ENCODE results near the gene SFXN5. TPM values are rescaled to one million over a fixed set of nuclear protein-coding genes. Genes with fewer than 3 reads are reported as not detected.

SFXN5 gene
- total and polyA plus RNA-seq, 2 of the 4 experiments (the other 2 are of a cell fraction), result 8.6 to 17.0 TPM

DNA sequence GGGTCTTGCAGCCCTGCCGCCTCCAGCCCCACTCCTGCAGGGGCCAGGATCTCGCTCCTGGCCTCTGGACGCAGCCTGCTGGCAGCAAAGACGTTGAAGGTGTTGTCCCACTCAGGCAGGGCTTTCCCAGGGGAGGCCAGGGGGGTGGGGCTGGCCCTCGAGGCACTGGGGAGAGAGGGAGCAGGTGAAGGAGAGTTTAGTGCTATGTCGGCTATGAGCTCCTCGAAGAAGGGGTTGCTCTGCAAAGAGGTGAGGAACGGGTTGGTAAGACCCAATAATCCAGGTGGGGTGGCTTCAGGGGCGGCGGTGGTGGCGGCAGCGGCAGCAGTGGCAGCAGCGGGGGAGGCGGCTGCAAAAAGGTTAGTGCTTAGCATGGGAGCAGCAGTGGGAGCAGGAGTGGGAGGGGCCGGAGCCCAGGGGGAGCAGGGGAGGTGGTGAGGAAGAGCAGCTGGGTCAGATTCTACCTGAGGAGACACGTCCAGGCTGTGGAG lies 9.7 kb upstream of the SFXN5 start:
- no peak overlapping the region for H4K8ac ChIP-seq (ENCODE audit: low read depth in 2 of 2, low read length in 2 of 2)
- H3K9me3 ChIP-seq (ENCODE audit: control insufficient read depth, insufficient read depth, low read length), result no peaks in the 10 kb centered on the region
- in situ Hi-C loops (cut with MboI; ENCODE audit: low sequenced_read_pairs) (no loop called here), dilution Hi-C loops (cut with HindIII; ENCODE audit: low sequenced_read_pairs, unreplicated experiment) (no loop called here), intact Hi-C loops (cut with micrococcal nuclease) (no loop called here)
- BruUV-seq (replicated peaks), result no TSS peak
- H3K4me3 ChIP-seq (ENCODE audit: insufficient read depth, low read depth, low read length), result no peak overlapping the region
- WGBS, 2 experiments (ENCODE audit: extremely low coverage in 2 of 2, insufficient read length in 1 of 2), result 81% methylated on average over 11 of the region's 16 CpGs; no CpG with 5 or more reads in 1 of the 2 experiments
- H3K36me3 ChIP-seq (ENCODE audit: control insufficient read depth, insufficient read depth, low read length), result peaks cover 43% of the 10 kb centered on the region
- no peak overlapping the region for H2AK9ac ChIP-seq (replicated peaks; ENCODE audit: low read depth, low read length, poor library complexity)
- no peak overlapping the region for H2BK15ac ChIP-seq (ENCODE audit: low read depth, low read length)
- no peak overlapping the region for H2BK5ac ChIP-seq (ENCODE audit: low read depth, low read length, poor library complexity, severe bottlenecking)
- H2BK120ac ChIP-seq (ENCODE audit: low read depth, low read length), result no peak overlapping the region
- no peak overlapping the region for H3K56ac ChIP-seq (ENCODE audit: extremely low read depth, insufficient read depth, low read length)
- no peak overlapping the region for H2BK20ac ChIP-seq (ENCODE audit: low read depth, low read length)
- H3K23ac ChIP-seq (ENCODE audit: low read depth, low read length), result no peak overlapping the region
- TF ChIP-seq MAZ (IDR thresholded peaks at IDR 0.05; ENCODE audit: borderline replicate concordance, low read depth, low read length), result no peak
- TF ChIP-seq NFE2L2 (IDR thresholded peaks at IDR 0.05; ENCODE audit: low read depth, low read length), result no peak
- no peak for TF ChIP-seq RFX5 (IDR thresholded peaks at IDR 0.05; ENCODE audit: low read depth, low read length)
- TF ChIP-seq, protein P1, sequence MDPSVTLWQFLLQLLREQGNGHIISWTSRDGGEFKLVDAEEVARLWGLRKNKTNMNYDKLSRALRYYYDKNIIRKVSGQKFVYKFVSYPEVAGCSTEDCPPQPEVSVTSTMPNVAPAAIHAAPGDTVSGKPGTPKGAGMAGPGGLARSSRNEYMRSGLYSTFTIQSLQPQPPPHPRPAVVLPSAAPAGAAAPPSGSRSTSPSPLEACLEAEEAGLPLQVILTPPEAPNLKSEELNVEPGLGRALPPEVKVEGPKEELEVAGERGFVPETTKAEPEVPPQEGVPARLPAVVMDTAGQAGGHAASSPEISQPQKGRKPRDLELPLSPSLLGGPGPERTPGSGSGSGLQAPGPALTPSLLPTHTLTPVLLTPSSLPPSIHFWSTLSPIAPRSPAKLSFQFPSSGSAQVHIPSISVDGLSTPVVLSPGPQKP (IDR thresholded peaks at IDR 0.05; ENCODE audit: borderline replicate concordance, low read depth, low read length), result no peak
- TF ChIP-seq SMC3 (IDR thresholded peaks at IDR 0.05; ENCODE audit: low read depth, low read length), result no peak
- TF ChIP-seq, protein P2, sequence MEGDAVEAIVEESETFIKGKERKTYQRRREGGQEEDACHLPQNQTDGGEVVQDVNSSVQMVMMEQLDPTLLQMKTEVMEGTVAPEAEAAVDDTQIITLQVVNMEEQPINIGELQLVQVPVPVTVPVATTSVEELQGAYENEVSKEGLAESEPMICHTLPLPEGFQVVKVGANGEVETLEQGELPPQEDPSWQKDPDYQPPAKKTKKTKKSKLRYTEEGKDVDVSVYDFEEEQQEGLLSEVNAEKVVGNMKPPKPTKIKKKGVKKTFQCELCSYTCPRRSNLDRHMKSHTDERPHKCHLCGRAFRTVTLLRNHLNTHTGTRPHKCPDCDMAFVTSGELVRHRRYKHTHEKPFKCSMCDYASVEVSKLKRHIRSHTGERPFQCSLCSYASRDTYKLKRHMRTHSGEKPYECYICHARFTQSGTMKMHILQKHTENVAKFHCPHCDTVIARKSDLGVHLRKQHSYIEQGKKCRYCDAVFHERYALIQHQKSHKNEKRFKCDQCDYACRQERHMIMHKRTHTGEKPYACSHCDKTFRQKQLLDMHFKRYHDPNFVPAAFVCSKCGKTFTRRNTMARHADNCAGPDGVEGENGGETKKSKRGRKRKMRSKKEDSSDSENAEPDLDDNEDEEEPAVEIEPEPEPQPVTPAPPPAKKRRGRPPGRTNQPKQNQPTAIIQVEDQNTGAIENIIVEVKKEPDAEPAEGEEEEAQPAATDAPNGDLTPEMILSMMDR (conservative IDR thresholded peaks at IDR 0.05; ENCODE audit: low read depth, low read length), result no peak
- TF ChIP-seq RCOR1 (IDR thresholded peaks at IDR 0.05; ENCODE audit: insufficient replicate concordance, low read length), result no peak
- TF ChIP-seq, protein P3, sequence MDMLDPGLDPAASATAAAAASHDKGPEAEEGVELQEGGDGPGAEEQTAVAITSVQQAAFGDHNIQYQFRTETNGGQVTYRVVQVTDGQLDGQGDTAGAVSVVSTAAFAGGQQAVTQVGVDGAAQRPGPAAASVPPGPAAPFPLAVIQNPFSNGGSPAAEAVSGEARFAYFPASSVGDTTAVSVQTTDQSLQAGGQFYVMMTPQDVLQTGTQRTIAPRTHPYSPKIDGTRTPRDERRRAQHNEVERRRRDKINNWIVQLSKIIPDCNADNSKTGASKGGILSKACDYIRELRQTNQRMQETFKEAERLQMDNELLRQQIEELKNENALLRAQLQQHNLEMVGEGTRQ (IDR thresholded peaks at IDR 0.05; ENCODE audit: low read depth, low read length), result no peak
- no peak for TF ChIP-seq BHLHE40 (IDR thresholded peaks at IDR 0.05; ENCODE audit: low read depth, low read length)
- TF ChIP-seq POLR2A (IDR thresholded peaks at IDR 0.05; ENCODE audit: low read depth, low read length), result no peak
- no peak for TF ChIP-seq FOS (IDR thresholded peaks at IDR 0.05; ENCODE audit: low read depth, low read length)
- no peak for TF ChIP-seq MAFK (IDR thresholded peaks at IDR 0.05; ENCODE audit: low read depth, low read length)
- no peak for TF ChIP-seq RAD21 (IDR thresholded peaks at IDR 0.05; ENCODE audit: low read length)
- no peak for TF ChIP-seq MXI1 (IDR thresholded peaks at IDR 0.05; ENCODE audit: borderline replicate concordance, low read depth, low read length)
- TF ChIP-seq CEBPB (IDR thresholded peaks at IDR 0.05; ENCODE audit: low read depth, low read length), result no peak
- TF ChIP-seq CHD1 (IDR thresholded peaks at IDR 0.05; ENCODE audit: low read depth, low read length), result no peak
- no peak overlapping the region for H3K18ac ChIP-seq (ENCODE audit: low read depth, low read length)
- H4K5ac ChIP-seq (ENCODE audit: low read depth, low read length), result no peak overlapping the region
- no peaks in the 10 kb centered on the region for H3K27me3 ChIP-seq (ENCODE audit: control insufficient read depth, insufficient read depth, low read length)
- H3K4me2 ChIP-seq (ENCODE audit: low read depth, low read length), result no peak overlapping the region
- no peak overlapping the region for H3K14ac ChIP-seq (replicated peaks; ENCODE audit: low read depth, low read length)
- H3K4ac ChIP-seq (ENCODE audit: low read depth, low read length), result no peak overlapping the region
- H3K4me1 ChIP-seq (ENCODE audit: control insufficient read depth, insufficient read depth, low read length), result peaks cover 6% of the 10 kb centered on the region
- CTCF ChIA-PET, result no interaction called here
- H4K91ac ChIP-seq (ENCODE audit: insufficient read depth, low read depth, low read length), result no peak overlapping the region
- no peaks in the 10 kb centered on the region for H3K9me1 ChIP-seq (ENCODE audit: insufficient read depth, low read length)
- ATAC-seq (ENCODE audit: low read depth) (no peak), DNase-seq (no peak)
- peaks cover 28 to 79% of the 10 kb centered on the region in 2 experiments for H3K79me1 ChIP-seq (ENCODE audit: low read depth in 1 of 2, low read length in 2 of 2)
- no peak overlapping the region for H2AFZ ChIP-seq (replicated peaks; ENCODE audit: low read length, poor library complexity)
- no peak overlapping the region for H2AK5ac ChIP-seq (ENCODE audit: low read depth, low read length)
- H4K20me1 ChIP-seq (ENCODE audit: insufficient read depth, low read length), result peaks cover 78% of the 10 kb centered on the region
- POLR2A ChIA-PET (ENCODE audit: unreplicated experiment), result no interaction called here
- H3K27ac ChIP-seq (ENCODE audit: insufficient read depth, low read length), result no peak overlapping the region
- no peak overlapping the region for H3K9ac ChIP-seq (ENCODE audit: low read depth, low read length)

Measured in IMR-90 (cell line).